ENCODE data around the gene OR2AG1.

Gene OR2AG1, protein sequence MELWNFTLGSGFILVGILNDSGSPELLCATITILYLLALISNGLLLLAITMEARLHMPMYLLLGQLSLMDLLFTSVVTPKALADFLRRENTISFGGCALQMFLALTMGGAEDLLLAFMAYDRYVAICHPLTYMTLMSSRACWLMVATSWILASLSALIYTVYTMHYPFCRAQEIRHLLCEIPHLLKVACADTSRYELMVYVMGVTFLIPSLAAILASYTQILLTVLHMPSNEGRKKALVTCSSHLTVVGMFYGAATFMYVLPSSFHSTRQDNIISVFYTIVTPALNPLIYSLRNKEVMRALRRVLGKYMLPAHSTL

DNA sequence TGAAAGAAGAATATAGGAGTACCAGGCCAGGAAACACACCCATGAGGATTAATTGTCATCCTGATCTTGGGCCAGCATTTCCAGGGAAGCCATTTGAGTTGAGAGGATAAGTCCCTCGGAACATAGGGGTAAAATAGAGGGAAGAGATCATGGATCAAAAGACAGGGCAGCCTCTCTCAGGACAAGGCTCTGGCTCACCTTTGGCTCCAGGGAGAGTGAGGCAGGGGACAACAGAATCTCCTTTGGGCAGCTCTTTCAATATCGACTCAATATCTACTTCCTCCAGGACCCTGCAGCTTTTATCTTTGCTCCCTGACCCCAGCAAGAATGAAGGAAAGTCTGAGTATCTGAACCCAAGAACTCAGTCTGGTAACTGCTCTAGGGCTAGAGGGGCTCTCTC, at the start of gene OR2AG1:
TSS of gene OR2AG1 (plus strand) at position 301 of the 400 bp plus-strand sequence. CDS start 2,018 bp downstream, outside the sequence.
- DNase-seq = no peak

DNA sequence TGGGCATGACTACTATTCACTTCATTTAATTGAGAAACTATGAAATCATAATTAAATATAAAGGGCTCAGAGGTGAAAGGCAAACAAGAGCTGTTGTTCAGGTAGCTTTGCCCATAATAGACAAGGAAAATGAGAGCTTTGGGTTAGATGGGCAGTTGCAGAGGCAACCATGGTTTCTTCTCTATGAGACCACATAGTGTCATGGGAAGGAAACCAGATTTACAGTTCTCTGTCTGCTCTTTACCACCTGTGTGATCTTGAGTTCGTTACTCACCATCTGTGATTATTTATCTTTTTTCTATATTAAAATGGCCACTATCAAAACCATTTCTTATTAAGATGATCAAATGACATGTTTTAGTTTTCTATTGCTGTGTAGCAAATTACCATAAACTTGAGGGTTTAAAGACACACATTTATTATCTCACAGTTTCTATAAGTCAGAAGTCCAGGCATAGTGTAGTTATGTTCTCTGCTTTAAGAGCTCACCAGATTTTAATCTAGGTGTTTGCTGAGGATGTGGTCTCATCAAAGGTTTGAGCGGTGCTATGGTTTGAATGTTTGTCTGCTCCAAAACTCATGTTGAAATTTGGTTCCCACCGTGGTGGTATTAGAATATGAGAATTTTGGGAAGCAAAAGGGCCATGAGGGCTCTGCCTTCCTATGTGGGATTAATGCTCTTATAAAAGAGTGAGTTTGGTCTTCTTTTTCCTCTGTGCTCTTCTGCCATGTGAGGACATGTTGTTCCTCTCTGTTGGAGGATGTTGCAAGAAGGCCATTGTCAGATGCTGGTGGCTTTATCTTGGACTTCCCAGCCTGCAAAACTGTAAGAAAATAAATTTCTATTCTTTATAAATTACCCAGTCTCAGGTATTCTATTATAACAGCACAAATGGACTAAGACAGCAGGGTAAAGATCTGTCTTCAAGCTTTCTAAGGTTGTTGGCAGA, 49.2 kb upstream of the OR2AG1 start:
- no peak for DNase-seq

DNA sequence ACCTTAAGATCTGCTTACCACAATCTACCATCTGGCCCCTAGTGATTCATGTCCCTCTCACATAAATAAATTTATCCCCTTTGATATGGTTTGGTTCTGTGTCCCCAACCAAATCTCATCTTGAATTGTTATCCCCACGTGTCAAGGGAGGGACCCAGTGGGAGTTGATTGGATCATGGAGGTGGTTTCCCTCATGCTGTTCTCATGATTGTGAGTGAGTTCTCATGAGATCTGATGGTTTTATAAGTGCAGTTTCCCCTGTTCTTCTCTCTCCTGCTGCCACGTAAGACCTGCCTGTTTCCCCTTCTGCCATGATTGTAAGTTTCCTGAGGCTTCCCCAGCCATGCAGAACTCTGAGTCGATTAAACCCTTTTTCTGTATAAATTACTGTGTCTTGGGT, 48.2 kb upstream of the OR2AG1 start:
- DNase-seq = no peak

DNA sequence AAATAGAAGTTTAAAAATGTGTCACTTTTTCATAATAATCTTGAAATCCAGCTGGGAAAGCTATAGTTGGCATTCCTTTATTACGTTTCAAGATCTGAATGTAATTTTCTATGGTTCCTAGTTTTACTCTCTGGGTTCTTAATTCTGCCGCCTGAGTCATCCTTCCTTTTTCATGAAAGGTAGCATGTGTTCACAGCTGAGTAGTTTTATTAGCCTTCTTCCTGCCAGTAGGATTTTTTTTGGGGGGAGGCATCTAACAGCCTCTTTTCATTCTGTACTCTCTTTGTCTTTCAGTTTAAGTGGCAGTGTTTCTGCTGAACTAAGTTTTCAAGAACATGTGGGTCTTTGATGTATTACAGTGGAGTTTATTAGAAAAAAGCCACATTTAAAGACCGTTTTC, 47.5 kb upstream of the OR2AG1 start:
- no peak for DNase-seq

DNA sequence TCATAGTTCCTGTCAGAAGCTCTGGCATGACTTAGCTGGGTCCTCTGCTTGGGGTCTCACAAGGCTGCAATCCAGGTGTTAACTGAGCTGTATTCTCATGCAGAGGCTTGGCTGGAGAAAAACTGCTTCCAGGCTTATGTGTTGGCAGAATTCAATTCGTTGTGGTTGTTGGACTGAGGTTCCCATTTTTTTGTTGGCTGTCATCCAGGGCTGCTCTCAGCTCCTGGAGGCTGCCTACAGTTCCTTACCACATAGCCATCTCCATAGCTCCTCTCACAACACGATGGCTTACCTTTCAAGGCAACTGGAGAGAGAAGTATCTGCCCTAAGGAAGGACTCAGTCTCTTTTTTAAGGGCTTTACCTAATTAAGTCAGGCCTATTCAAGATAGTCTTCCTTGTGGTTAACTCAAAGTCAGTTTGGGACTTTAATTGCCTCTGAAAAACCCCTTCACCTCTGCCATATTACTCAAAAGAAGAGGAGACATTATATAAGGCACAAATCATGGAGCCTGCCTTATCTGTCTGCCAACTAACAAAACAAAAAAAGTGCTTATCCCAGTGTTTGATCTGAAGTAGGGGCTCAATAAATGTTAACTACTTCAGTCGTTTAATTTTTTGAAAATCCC, 46.2 kb upstream of the OR2AG1 start:
- DNase-seq = no peak

DNA sequence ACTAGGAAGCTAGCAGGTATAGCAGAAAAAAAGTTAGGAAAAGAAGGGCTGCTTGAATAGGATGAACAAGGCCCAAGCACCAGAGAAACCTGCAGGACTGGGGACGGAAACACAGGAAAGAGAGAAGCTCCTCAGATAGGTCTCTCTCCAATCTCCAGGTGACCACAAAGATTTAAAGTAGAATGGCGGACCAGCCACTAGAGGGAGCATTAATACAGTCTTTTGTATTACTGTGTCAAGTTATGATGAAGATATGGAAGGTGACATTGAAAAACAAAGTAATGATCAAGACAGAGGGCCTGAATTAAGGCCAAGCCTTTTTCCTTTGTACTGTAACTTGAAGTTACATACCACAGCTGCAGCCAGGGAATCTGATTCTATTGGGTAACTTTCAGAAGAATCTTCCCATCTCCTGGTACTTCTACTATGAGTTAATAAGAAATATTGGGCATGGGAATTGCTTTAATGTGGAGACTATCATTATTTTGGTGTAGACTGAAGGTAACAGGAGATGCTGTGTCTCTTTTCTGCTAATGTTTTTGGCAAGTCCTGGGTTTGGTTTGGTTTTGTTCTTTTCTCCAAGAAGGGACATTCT, 44.9 kb upstream of the OR2AG1 start:
- peak in 6 of 51 donors; percentile 3 to 16 (median 12) for DNase-seq

DNA sequence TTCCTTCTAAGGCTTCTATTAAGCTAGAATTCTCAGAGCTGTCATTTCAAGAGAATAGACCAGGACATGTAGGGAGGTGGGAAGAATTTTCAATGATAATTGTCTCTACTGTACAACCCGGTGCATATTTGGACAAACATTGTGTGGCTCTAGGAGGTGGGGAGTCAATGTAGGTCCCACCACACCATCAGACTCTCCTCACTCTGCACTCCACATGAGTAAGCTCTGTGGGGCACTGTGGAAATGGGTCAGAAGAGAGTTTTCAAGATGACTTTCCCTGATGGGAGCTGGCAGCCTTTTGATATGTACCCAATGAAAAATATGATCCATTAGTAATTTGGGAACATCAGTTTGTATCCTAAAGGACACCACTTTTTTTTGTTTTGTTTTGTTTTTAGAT, 44.2 kb upstream of the OR2AG1 start:
- DNase-seq = no peak

DNA sequence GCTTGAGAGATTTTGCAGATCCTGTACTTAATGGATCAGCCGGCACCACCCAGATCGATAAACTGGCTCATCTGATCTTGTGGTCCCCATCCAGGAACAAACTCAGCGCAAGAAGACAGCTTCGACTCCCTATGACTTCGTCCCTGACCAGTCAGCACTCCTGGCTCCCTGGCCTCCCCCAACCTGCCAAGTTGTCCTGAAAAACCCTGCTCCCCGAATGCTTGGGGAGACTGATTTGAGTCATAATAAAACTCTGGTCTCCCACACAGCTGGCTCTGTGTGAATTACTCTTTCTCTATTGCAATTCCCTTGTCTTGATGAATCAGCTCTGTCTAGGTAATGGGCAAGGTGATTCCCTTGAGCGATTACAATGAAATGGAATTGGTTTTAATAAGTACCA, 40.6 kb upstream of the OR2AG1 start:
- no peak for DNase-seq

DNA sequence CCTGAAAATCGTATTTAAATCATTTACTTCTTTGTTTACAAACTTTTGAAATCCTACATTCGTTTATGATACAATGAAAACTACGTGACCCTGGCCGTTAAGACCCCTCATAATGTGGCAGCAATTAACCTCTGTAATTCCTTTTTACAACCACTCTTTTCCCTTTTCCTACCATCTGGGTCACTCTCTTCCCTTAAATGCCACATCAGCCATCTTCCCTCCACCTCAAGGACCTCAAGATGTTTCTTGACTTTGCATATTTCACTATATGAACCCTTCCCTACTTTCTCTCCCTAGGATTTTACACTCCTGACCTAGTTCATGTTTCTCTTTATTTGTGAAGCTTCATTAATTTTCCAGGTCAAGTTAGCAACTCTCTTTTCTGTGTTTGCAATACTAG, 37.8 kb upstream of the OR2AG1 start:
- no peak for DNase-seq

DNA sequence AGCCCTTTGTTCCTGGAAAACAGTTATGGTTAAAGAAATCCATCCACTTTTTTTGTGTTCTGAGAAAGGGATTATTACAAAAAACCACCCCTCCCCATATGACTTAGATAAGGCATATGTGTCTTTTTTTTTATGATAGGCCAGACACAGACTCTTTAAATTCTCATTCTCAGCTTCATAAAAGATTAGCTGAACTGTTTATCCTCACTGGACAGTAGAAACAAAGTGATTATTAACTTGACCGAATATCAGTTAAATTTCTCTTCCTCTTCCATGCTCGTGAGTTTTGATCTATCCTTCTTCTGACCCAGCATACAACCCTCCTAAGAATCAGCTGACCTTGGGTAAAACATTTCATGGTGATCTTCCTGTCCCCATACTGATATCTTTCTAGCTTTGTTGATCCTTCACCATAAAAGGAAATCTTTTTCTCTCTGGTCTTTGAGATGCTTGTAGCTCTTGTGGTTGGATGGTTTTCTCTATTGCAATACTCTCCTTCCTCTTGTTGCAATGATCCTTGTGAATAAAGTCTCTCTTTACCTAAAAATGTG, 37.3 kb upstream of the OR2AG1 start:
- DNase-seq = no peak

DNA sequence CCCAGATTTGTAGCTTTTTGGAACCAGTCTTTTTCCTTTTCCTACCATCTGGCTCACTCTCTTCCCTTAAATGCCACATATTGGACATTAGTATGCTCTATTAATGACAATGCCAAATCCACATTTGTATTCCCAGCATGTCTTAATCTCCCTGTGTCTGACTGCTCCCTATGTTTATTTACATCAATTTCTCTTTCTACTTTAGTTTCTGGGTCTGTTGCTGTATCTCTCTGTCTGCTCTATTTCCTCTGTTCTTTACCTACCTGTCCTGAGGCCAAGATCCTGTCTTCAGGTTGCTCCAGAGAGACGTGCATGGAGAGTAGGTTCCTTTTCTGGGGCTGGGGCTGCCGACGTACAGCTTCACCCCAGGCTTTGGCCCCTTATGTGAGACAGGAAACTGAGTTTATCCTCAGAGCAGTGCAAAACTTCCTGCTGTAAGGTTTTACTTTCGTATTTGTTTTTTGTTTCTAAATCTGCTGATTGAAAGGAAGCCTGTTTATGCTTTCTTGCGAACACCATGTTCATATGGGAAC, 36.7 kb upstream of the OR2AG1 start:
- no peak for DNase-seq

DNA sequence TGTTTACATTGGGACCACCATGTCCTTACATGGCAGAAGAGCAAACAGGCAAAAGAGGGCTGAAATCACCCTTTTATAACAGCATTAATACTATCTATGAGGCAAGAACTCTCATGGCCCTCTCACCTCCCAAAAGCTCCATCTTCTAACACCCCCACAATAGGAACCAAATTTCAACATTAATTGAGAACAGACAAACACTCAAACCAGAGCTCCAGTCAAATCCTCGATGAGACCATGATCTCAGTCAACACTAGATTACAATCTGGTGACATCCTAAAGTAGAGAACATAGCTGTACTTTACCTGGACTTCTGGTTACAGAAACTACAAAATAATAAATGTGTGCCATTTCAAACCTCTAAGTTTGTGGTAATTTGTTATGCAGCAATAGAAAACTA, 36.2 kb upstream of the OR2AG1 start:
- DNase-seq = no peak

DNA sequence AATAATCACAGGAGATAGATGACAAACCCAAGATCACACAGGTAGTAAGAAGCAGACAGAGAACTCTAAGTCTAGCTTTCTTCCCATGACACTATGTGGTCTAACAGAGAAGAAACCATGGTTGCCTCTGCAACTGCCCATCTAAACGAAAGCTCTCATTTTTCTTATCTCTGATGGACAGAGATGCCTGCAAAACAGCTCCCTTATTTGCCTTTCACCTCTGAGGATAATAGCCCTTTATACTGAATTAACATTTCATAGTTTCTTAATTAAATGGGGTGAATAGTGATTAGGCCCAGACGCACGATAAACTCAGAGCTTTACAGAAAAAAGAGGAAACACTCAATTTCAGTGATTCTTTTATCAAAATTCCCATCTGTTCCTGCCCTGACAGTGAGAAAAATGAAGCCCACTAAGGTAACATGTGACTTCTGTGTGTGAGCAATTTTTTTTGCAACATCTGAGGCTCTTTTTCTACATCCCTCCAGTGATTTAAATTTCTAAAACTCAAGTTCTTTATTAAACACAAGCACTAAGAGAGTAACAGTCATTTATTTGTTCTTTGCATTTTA, 35.6 kb upstream of the OR2AG1 start:
- DNase-seq = no peak

DNA sequence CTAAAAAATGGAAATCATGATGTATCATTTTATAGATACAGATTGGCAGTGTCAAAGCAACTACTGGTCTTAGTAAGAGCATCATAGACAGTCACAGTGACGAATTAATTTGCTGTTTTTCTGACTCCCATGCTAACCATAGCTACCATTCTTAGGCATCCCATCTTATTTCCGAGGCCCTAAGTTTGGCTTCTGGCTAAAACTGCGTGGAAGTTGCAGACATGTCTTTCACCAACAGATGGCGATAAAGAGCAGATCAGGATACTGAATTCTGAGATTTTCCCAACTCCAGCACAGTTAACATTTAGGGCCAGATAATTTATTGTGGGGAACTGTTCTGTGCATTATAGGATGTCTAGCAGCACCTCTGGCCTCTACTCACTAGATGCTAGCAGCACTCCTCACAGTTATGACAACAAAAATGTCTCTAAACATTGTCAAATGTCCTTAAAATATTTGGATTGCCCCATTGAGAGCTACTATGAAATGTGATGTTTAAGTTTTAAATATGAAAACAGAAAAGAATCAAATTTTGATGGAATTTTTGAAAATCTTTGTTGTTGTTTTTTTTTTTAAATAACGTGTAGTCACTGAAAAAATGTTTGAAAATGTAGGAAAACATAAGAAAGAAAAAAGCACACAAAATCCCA, 27.4 kb upstream of the OR2AG1 start:
- DNase-seq = peak in 7 of 51 donors; percentile 5 to 36 (median 14)

DNA sequence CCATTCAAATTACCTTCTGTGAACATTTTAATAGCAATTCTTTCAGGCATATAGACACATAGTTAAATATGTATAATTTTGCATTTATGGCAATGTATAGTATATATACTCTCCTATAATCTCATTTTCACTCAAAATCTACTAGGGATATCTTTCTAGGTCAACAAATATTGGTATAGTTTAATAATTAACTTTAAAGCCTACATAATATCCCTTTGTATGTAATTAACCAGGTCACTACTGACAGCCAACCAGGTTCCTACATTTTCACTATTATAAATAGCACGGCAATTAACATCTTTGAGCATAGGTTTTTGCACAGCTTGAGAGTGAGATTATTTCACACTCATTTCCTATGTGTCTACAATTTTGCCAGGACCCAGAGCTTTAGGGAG, 26.9 kb upstream of the OR2AG1 start:
- DNase-seq = no peak

DNA sequence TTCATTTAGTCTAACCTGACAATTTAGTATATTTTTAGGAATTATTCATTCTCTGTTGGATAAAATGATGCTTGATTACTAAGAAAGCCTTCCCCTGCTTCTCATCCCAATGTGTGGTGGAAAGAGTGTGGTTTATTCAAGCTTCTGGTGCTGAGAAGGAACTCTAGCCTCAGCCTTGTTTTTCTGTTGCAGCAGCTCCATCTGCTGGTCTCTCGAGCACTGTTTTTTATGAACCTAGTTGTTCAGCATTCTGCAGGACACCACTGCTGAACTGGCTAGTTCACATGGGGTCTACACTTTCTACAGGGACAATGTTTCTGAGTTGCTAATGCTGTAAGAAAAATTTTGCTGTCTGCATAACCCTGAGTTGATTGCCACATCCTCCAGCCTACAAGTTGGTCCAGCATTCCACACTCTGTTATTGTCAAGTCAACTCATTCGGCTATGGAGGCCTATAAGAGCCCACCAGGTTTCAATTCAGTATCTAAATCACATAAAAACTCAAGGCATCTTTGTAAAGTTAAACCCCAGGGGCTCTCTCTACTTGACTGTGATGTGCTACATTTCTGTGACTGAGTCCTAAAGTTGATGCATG, 25.4 kb upstream of the OR2AG1 start:
- peak in 30 of 51 donors; percentile 2 to 70 (median 34) for DNase-seq

DNA sequence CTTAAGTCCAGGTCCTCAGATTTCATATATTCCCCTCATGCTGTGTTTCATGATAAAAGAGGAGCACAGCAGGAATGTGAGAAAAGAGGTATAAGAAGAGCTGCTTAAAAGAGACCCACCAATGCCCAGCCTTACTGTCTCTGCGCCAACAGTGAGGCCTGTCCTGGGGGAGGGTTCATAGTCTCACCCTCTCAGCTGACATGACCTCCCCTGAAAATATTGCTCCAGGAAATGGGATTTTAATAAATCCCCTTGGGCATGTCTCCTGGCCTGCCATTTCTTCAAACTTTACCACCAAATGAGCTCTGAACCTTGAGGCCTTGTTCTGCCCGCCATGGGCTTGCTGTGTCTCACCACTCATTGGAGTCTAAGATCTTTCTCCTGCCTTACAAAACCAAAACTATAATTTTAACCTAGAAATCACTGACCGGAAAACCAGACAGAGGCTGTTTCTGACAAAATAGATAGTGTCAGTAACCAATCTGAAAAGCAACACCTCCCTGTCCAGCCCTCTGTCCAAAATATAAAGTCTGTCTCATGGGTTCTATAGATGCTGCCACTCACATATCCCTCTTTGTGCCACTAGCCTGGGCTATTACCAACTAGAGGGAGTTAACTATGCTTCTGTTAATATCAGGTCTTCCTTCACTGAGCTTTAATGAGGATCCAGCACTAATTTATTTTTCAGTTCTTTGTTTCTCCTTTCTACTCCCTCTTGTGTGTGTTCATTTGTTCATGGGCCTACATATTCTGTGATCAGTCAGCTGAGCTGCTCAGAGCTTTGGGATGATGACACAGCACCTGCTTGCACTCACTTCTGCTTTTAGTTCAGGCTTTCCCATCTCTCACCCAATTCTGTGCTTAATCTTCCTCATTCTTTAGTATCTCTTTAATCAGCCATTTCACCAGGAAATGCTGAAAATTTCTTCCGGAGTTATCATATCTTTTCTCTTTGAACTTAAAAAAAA, 10.6 kb upstream of the OR2AG1 start, which contains the start of gene OR2AG2:
TSS of gene OR2AG2 (minus strand) at position 51 of the 968 bp plus-strand sequence. CDS start 3,019 bp downstream, outside the sequence.
- DNase-seq = no peak

DNA sequence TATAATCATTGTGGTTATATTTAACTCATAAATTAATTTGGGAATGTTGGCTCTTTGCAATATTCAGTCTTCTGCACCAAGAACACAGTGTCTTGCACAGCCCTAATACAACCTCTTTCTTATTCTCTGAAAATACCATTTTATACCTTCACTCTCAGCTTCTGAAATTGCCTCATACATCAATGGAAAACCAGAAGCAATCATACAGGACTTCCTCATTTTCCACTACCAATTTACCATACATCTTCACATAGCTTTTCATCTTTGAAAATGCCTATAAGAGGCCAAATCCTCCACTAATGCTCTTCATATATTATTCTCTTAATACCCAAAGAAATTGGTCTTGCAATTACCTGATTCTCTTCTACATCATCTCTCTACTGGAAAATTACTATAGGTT, 4.3 kb upstream of the OR2AG1 start:
- DNase-seq = no peak
